ENCODE measurements around the gene OBP2B. TPM values are rescaled to one million over a fixed set of nuclear protein-coding genes. Genes with fewer than 3 reads are reported as not detected.
"Not testable (repeated sequence)": the region's sequence is repeated elsewhere in the genome, so short reads cannot be mapped to it uniquely, and the experiment has no call there.

Gene OBP2B
- total and polyA plus RNA-seq, 9 of the 15 experiments (the other 6 are each of a cell fraction or from before 2014, with no cell fraction given): not detected

- no peak for TF ChIP-seq JUN (IDR thresholded peaks at IDR 0.05; ENCODE audit: borderline replicate concordance, low read depth, low read length)
- TF ChIP-seq JUN (CRISPR knock-in tag; IDR thresholded peaks at IDR 0.05; ENCODE audit: borderline replicate concordance): no peak
- no peak for TF ChIP-seq IRF2 (CRISPR knock-in tag; IDR thresholded peaks at IDR 0.05)
- TF ChIP-seq PRPF4 (IDR thresholded peaks at IDR 0.05; ENCODE audit: insufficient read depth, low read depth, low read length, poor library complexity, severe bottlenecking): no peak
Measured at GRCh38 chr9:133233681-133234432, 24.8 kb upstream of the OBP2B start (continued).

DNA sequence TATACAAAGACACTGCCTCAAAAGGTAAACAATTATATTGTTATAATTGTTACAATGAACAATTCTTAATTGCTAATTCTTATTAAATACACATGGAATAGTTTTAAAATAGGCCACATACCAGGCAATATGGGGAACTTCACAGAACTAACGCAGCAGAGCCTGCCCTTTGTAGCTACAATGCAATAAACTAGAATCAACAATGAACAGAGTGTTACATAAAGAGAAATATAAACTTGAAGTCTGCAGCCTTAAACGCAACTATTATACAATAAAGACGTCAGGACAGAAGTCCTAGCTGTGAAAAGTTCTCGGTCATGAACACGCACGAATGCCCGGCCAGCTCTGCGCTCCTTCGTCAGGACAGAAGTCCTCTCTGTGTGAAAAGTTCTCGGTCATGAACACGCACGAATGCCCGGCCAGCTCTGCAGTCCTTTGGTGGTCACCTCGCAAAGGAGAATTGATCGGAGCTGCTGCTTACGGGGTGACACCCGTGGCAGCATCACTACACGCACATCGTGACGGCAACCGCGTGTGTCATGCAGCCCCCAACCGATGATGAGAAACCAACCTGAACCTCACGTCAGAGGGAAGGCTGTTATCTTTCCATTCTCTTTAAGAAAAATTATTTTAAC lies 23.0 kb upstream of the OBP2B start:
- ATAC-seq; H3K4me2 ChIP-seq (ENCODE audit: insufficient read depth, low read length); H2AFZ ChIP-seq (ENCODE audit: low read depth, low read length); H3K4me3 ChIP-seq; H3K36me3 ChIP-seq (ENCODE audit: control insufficient read depth, insufficient read depth, low read length); POLR2A ChIA-PET; H3K9ac ChIP-seq (ENCODE audit: insufficient read depth in 1 of 2, low read depth in 2 of 2, low read length in 2 of 2); H4K20me1 ChIP-seq (replicated peaks; ENCODE audit: control insufficient read depth, insufficient read depth, low read length); CTCF ChIA-PET (ENCODE audit: low intra/inter-chr PET ratio); DNase-seq (ENCODE audit: extremely low read depth in 1 of 4, low spot score in 3 of 4); intact Hi-C loops (cut with micrococcal nuclease); H3K27me3 ChIP-seq (ENCODE audit: control insufficient read depth in 2 of 2, insufficient read depth in 2 of 2, low read length in 2 of 2); BruUV-seq (replicated peaks); in situ Hi-C loops (cut with MboI); H3K79me2 ChIP-seq (ENCODE audit: control insufficient read depth, insufficient read depth, low read length); H3K9me1 ChIP-seq (ENCODE audit: control insufficient read depth, insufficient read depth, low read length); H3K9me3 ChIP-seq (replicated peaks; ENCODE audit: control insufficient read depth, insufficient read depth, low read depth, low read length); H3K27ac ChIP-seq (ENCODE audit: extremely low read depth, low read depth, low read length); FAIRE-seq: not testable (repeated sequence)
- WGBS (ENCODE audit: insufficient coverage, low coverage, missing lambda C conversion rate): 50% methylated on average over 24 of the region's 24 CpGs
- H3K4me1 ChIP-seq (replicated peaks in 1 of 2; ENCODE audit: control insufficient read depth in 2 of 2, insufficient read depth in 2 of 2, low read length in 2 of 2): peaks cover 0 to 21% of the 10 kb centered on the region in 2 experiments; a peak in 3 of 5 replicates

Data from K562 (cell line).